ENCODE results near the gene C1orf87. TPM values are rescaled to one million over a fixed set of nuclear protein-coding genes. Genes with fewer than 3 reads are reported as not detected.

C1orf87 gene
- 0.17 TPM in 1 of 2 replicates, not detected in the other for total RNA-seq

GRCh38 chr1:60073605-60074278 lies at the start of gene C1orf87:
C1orf87 (minus strand) TSS chr1:60073770; CDS start chr1:60072643, 1,127 bp downstream.
- no peak for DNase-seq (ENCODE audit: low read depth)
- TF ChIP-seq CTCF (conservative IDR thresholded peaks at IDR 0.05; ENCODE audit: low read depth, low read length), result no peak
- H3K4me3 ChIP-seq (ENCODE audit: low read depth, low read length), result peak within 1 kb of the TSS; percentile 20

- no peak overlapping the region for H3K4me3 ChIP-seq (ENCODE audit: low read depth, low read length)
- DNase-seq (ENCODE audit: low read depth), result no peak
- no peak for TF ChIP-seq CTCF (conservative IDR thresholded peaks at IDR 0.05; ENCODE audit: low read depth, low read length)
These were observed 44.5 kb upstream of the C1orf87 start for GRCh38 chr1:60118085-60118484.

GRCh38 chr1:60114745-60115318 lies 41.3 kb upstream of the C1orf87 start:
- DNase-seq (ENCODE audit: low read depth), result no peak
- TF ChIP-seq CTCF (conservative IDR thresholded peaks at IDR 0.05; ENCODE audit: low read depth, low read length), result peak; percentile 11

GRCh38 chr1:60113596-60113995 lies 40.0 kb upstream of the C1orf87 start:
- TF ChIP-seq CTCF (conservative IDR thresholded peaks at IDR 0.05; ENCODE audit: low read depth, low read length), result no peak
- DNase-seq (ENCODE audit: low read depth), result no peak
- no peak overlapping the region for H3K4me3 ChIP-seq (ENCODE audit: low read depth, low read length)

More at GRCh38 chr1:60114745-60115318, 41.3 kb upstream of the C1orf87 start:
- H3K4me3 ChIP-seq (ENCODE audit: low read depth, low read length), result no peak overlapping the region

GRCh38 chr1:60113028-60113427 lies 39.5 kb upstream of the C1orf87 start:
- no peak for DNase-seq (ENCODE audit: low read depth)
- TF ChIP-seq CTCF (conservative IDR thresholded peaks at IDR 0.05; ENCODE audit: low read depth, low read length), result peak; percentile 33
- no peak overlapping the region for H3K4me3 ChIP-seq (ENCODE audit: low read depth, low read length)

- DNase-seq (ENCODE audit: low read depth), result no peak
- H3K4me3 ChIP-seq (ENCODE audit: low read depth, low read length), result no peak overlapping the region
- no peak for TF ChIP-seq CTCF (conservative IDR thresholded peaks at IDR 0.05; ENCODE audit: low read depth, low read length)
These were observed 38.1 kb upstream of the C1orf87 start for GRCh38 chr1:60111716-60112115.

GRCh38 chr1:60111118-60111517 lies 37.5 kb upstream of the C1orf87 start:
- no peak overlapping the region for H3K4me3 ChIP-seq (ENCODE audit: low read depth, low read length)
- TF ChIP-seq CTCF (conservative IDR thresholded peaks at IDR 0.05; ENCODE audit: low read depth, low read length), result no peak
- DNase-seq (ENCODE audit: low read depth), result no peak

Data from epithelial cell of proximal tubule (primary cell).